NCI-H748 treated with DMSO at 0.1 percent for 48 hours (cell line): ENCODE data around the gene LAIR2.

Experiments
- DNase-seq: peaks from one replicate; lab custom pipeline; 2025; lab: John Stamatoyannopoulos, UW

The LAIR2 gene

GRCh38 chr19:54502518-54503048, at the start of gene LAIR2:
Gene LAIR2, plus strand, starts transcription at chr19:54502831. Its CDS starts 88 bp downstream, at chr19:54502919.
- no peak for DNase-seq

GRCh38 chr19:54453921-54454780, 48.5 kb upstream of the LAIR2 start:
- no peak for DNase-seq

- no peak for DNase-seq
Observed at GRCh38 chr19:54454781-54455675, 47.6 kb upstream of the LAIR2 start.

GRCh38 chr19:54455786-54456422, 46.7 kb upstream of the LAIR2 start:
- no peak for DNase-seq

- DNase-seq, result no peak
Observed at GRCh38 chr19:54456423-54457373, 45.9 kb upstream of the LAIR2 start.

- DNase-seq, result no peak
Observed at GRCh38 chr19:54457773-54458647, 44.6 kb upstream of the LAIR2 start.

- no peak for DNase-seq
Observed at GRCh38 chr19:54458648-54459281, 43.9 kb upstream of the LAIR2 start.

- DNase-seq, result no peak
Observed at GRCh38 chr19:54459282-54460229, 43.1 kb upstream of the LAIR2 start.

- no peak for DNase-seq
Observed at GRCh38 chr19:54460230-54461005, 42.2 kb upstream of the LAIR2 start.

GRCh38 chr19:54461210-54461609, 41.4 kb upstream of the LAIR2 start:
- DNase-seq, result no peak

- DNase-seq, result no peak
Observed at GRCh38 chr19:54461613-54462012, 41.0 kb upstream of the LAIR2 start.

GRCh38 chr19:54462047-54462654, 40.5 kb upstream of the LAIR2 start:
- no peak for DNase-seq

- DNase-seq, result no peak
Observed at GRCh38 chr19:54462655-54463530, 39.7 kb upstream of the LAIR2 start.

- peak; percentile 98 for DNase-seq
Observed at GRCh38 chr19:54463531-54464043, 39.0 kb upstream of the LAIR2 start, which contains the start of gene LENG9. Gene LENG9, minus strand, starts transcription at chr19:54463778. Its CDS starts 252 bp downstream, at chr19:54463526.

- peak; percentile 98 for DNase-seq
Observed at GRCh38 chr19:54464044-54464629, 38.5 kb upstream of the LAIR2 start.
